NT2/D1 (cell line): ENCODE results near the gene BACE2.

Source experiments
- SUZ12 ChIP-seq: IDR thresholded peaks from 2 replicates; pipeline ENCODE4 v1.6.1; 2011; ENCODE audit not compliant: insufficient read length, insufficient read depth; ENCODE audit errors: extremely low read depth
- ZNF274 ChIP-seq: IDR thresholded peaks from 2 replicates; pipeline ENCODE4 v1.6.1; 2011; ENCODE audit warnings: mild to moderate bottlenecking, low read depth, low read length

GRCh38 chr21:41163091-41163490 lies 4.9 kb upstream of the BACE2 start:
- TF ChIP-seq ZNF274 (no peak), SUZ12 (no peak)
